ENCODE measurements around the gene C2CD4B.

C2CD4B gene

GRCh38 chr15:62133141-62133540, 31.9 kb downstream of the C2CD4B start:
- no peaks in the 10 kb centered on the region for H3K36me3 ChIP-seq (replicated peaks in 1 of 2; ENCODE audit: control insufficient read depth in 2 of 2, insufficient read depth in 2 of 2, low read length in 2 of 2)
- no peak overlapping the region for H3K18ac ChIP-seq (ENCODE audit: low read length)
- no CpG with 5 or more reads among the region's 3 CpGs for whole genome bisulfite sequencing, 2 donors (ENCODE audit: extremely low coverage in 2 of 2, insufficient read length in 2 of 2, insufficient replicate concordance in 1 of 2)
- H3K4ac ChIP-seq (ENCODE audit: low read length), result no peak overlapping the region
- no peaks in the 10 kb centered on the region for H3K79me1 ChIP-seq (ENCODE audit: low read depth, low read length)
- H2BK120ac ChIP-seq (ENCODE audit: low read depth, low read length), result no peak overlapping the region
- DNase-seq (ENCODE audit: low spot score), result no peak
- no peak overlapping the region for H4K8ac ChIP-seq (ENCODE audit: low read depth, low read length)
- H3K9ac ChIP-seq (ENCODE audit: low read depth, low read length, poor library complexity), result no peak overlapping the region
- H3K4me3 ChIP-seq (ENCODE audit: low read length in 2 of 2), result no peak overlapping the region
- no peaks in the 10 kb centered on the region for H3K9me3 ChIP-seq (replicated peaks in 1 of 2; ENCODE audit: control insufficient read depth in 2 of 2, insufficient read depth in 1 of 2, low read depth in 1 of 2, low read length in 2 of 2)
- H2BK12ac ChIP-seq (ENCODE audit: low read length), result no peak overlapping the region
- no peak overlapping the region for H2BK5ac ChIP-seq (ENCODE audit: low read length)
- peaks cover 0 to 2% (median 2%) of the 10 kb centered on the region in 3 experiments for H3K27me3 ChIP-seq (ENCODE audit: control insufficient read depth in 3 of 3, insufficient read depth in 3 of 3, low read depth in 1 of 3, low read length in 3 of 3)
- H2AK5ac ChIP-seq (ENCODE audit: low read depth, low read length), result no peak overlapping the region
- no peak overlapping the region for H4K91ac ChIP-seq (ENCODE audit: low read depth, low read length, poor library complexity)
- H2BK15ac ChIP-seq (ENCODE audit: low read length), result no peak overlapping the region
- no peak overlapping the region for H3K23ac ChIP-seq (ENCODE audit: low read depth, low read length, poor library complexity)
- no peak overlapping the region for H2AFZ ChIP-seq (ENCODE audit: low read length)
- no peak overlapping the region for H3K27ac ChIP-seq (replicated peaks; ENCODE audit: low read length)
- H3K4me2 ChIP-seq (ENCODE audit: insufficient read depth, low read length, poor library complexity, severe bottlenecking), result no peak overlapping the region
- no peaks in the 10 kb centered on the region for H3K4me1 ChIP-seq (ENCODE audit: control insufficient read depth in 2 of 2, insufficient read depth in 1 of 2, low read depth in 1 of 2, low read length in 2 of 2)
- no peak overlapping the region for H3K14ac ChIP-seq (ENCODE audit: low read length)

- Histone ChIP-seq H3K18ac (ENCODE audit: low read length) (no peak overlapping the region), H2AK5ac (ENCODE audit: low read depth, low read length) (no peak overlapping the region), H3K4me3 (ENCODE audit: low read length in 2 of 2) (no peak overlapping the region), H2BK12ac (ENCODE audit: low read length) (no peak overlapping the region), H2BK5ac (ENCODE audit: low read length) (no peak overlapping the region), H3K14ac (ENCODE audit: low read length) (no peak overlapping the region), H3K79me1 (ENCODE audit: low read depth, low read length) (no peaks in the 10 kb centered on the region), H3K36me3 (replicated peaks in 1 of 2; ENCODE audit: control insufficient read depth in 2 of 2, insufficient read depth in 2 of 2, low read length in 2 of 2) (no peaks in the 10 kb centered on the region), H4K8ac (ENCODE audit: low read depth, low read length) (no peak overlapping the region), H2AFZ (ENCODE audit: low read length) (no peak overlapping the region), H3K4me2 (ENCODE audit: insufficient read depth, low read length, poor library complexity, severe bottlenecking) (no peak overlapping the region), H2BK120ac (ENCODE audit: low read depth, low read length) (no peak overlapping the region), H3K27ac (replicated peaks; ENCODE audit: low read length) (no peak overlapping the region), H3K9ac (ENCODE audit: low read depth, low read length, poor library complexity) (no peak overlapping the region), H4K91ac (ENCODE audit: low read depth, low read length, poor library complexity) (no peak overlapping the region), H3K27me3 (ENCODE audit: control insufficient read depth in 3 of 3, insufficient read depth in 3 of 3, low read depth in 1 of 3, low read length in 3 of 3) (peaks cover 0 to 2% (median 0%) of the 10 kb centered on the region in 3 experiments), H3K4me1 (ENCODE audit: control insufficient read depth in 2 of 2, insufficient read depth in 1 of 2, low read depth in 1 of 2, low read length in 2 of 2) (no peaks in the 10 kb centered on the region), H3K9me3 (replicated peaks in 1 of 2; ENCODE audit: control insufficient read depth in 2 of 2, insufficient read depth in 1 of 2, low read depth in 1 of 2, low read length in 2 of 2) (no peaks in the 10 kb centered on the region), H3K4ac (ENCODE audit: low read length) (no peak overlapping the region), H3K23ac (ENCODE audit: low read depth, low read length, poor library complexity) (no peak overlapping the region), H2BK15ac (ENCODE audit: low read length) (no peak overlapping the region)
- no CpG with 5 or more reads among the region's 2 CpGs for WGBS, 2 donors (ENCODE audit: extremely low coverage in 2 of 2, insufficient read length in 2 of 2, insufficient replicate concordance in 1 of 2)
- DNase-seq (ENCODE audit: low spot score), result no peak
These were observed 36.2 kb downstream of the C2CD4B start for GRCh38 chr15:62128916-62129315.

- Histone ChIP-seq H3K18ac (ENCODE audit: low read length) (no peak overlapping the region), H3K9ac (ENCODE audit: low read depth, low read length, poor library complexity) (no peak overlapping the region), H3K4me3 (ENCODE audit: low read length in 2 of 2) (no peak overlapping the region), H2BK5ac (ENCODE audit: low read length) (no peak overlapping the region), H3K36me3 (replicated peaks in 1 of 2; ENCODE audit: control insufficient read depth in 2 of 2, insufficient read depth in 2 of 2, low read length in 2 of 2) (no peaks in the 10 kb centered on the region), H3K4me2 (ENCODE audit: insufficient read depth, low read length, poor library complexity, severe bottlenecking) (no peak overlapping the region), H2BK12ac (ENCODE audit: low read length) (no peak overlapping the region), H3K27me3 (ENCODE audit: control insufficient read depth in 3 of 3, insufficient read depth in 3 of 3, low read depth in 1 of 3, low read length in 3 of 3) (peaks cover 0 to 2% (median 0%) of the 10 kb centered on the region in 3 experiments), H3K27ac (replicated peaks; ENCODE audit: low read length) (no peak overlapping the region), H3K9me3 (replicated peaks in 1 of 2; ENCODE audit: control insufficient read depth in 2 of 2, insufficient read depth in 1 of 2, low read depth in 1 of 2, low read length in 2 of 2) (no peaks in the 10 kb centered on the region), H3K79me1 (ENCODE audit: low read depth, low read length) (no peaks in the 10 kb centered on the region), H4K8ac (ENCODE audit: low read depth, low read length) (no peak overlapping the region), H3K14ac (ENCODE audit: low read length) (no peak overlapping the region), H2AFZ (ENCODE audit: low read length) (no peak overlapping the region), H2BK120ac (ENCODE audit: low read depth, low read length) (no peak overlapping the region), H3K4ac (ENCODE audit: low read length) (no peak overlapping the region), H3K23ac (ENCODE audit: low read depth, low read length, poor library complexity) (no peak overlapping the region), H4K91ac (ENCODE audit: low read depth, low read length, poor library complexity) (no peak overlapping the region), H2AK5ac (ENCODE audit: low read depth, low read length) (no peak overlapping the region), H2BK15ac (ENCODE audit: low read length) (no peak overlapping the region), H3K4me1 (ENCODE audit: control insufficient read depth in 2 of 2, insufficient read depth in 1 of 2, low read depth in 1 of 2, low read length in 2 of 2) (no peaks in the 10 kb centered on the region)
- no peak for DNase-seq (ENCODE audit: low spot score)
- WGBS, 2 donors (ENCODE audit: extremely low coverage in 2 of 2, insufficient read length in 2 of 2, insufficient replicate concordance in 1 of 2), result no CpG with 5 or more reads among the region's 3 CpGs
These were observed 38.7 kb downstream of the C2CD4B start for GRCh38 chr15:62126364-62126763.

GRCh38 chr15:62125773-62126172, 39.3 kb downstream of the C2CD4B start:
- H3K4me2 ChIP-seq (ENCODE audit: insufficient read depth, low read length, poor library complexity, severe bottlenecking), result no peak overlapping the region
- no peak overlapping the region for H3K18ac ChIP-seq (ENCODE audit: low read length)
- no peak overlapping the region for H2AFZ ChIP-seq (ENCODE audit: low read length)
- no peak overlapping the region for H2BK5ac ChIP-seq (ENCODE audit: low read length)
- no peak overlapping the region for H2AK5ac ChIP-seq (ENCODE audit: low read depth, low read length)
- H3K79me1 ChIP-seq (ENCODE audit: low read depth, low read length), result no peaks in the 10 kb centered on the region
- H3K9me3 ChIP-seq (replicated peaks in 1 of 2; ENCODE audit: control insufficient read depth in 2 of 2, insufficient read depth in 1 of 2, low read depth in 1 of 2, low read length in 2 of 2), result no peaks in the 10 kb centered on the region
- H3K4ac ChIP-seq (ENCODE audit: low read length), result no peak overlapping the region
- no peak overlapping the region for H3K4me3 ChIP-seq (ENCODE audit: low read length in 2 of 2)
- H4K91ac ChIP-seq (ENCODE audit: low read depth, low read length, poor library complexity), result no peak overlapping the region
- H2BK120ac ChIP-seq (ENCODE audit: low read depth, low read length), result no peak overlapping the region
- H3K27ac ChIP-seq (replicated peaks; ENCODE audit: low read length), result no peak overlapping the region
- no peak overlapping the region for H3K9ac ChIP-seq (ENCODE audit: low read depth, low read length, poor library complexity)
- H3K27me3 ChIP-seq (ENCODE audit: control insufficient read depth in 3 of 3, insufficient read depth in 3 of 3, low read depth in 1 of 3, low read length in 3 of 3), result peaks cover 0 to 2% (median 0%) of the 10 kb centered on the region in 3 experiments
- no peak overlapping the region for H3K23ac ChIP-seq (ENCODE audit: low read depth, low read length, poor library complexity)
- WGBS, 2 donors (ENCODE audit: extremely low coverage in 2 of 2, insufficient read length in 2 of 2, insufficient replicate concordance in 1 of 2), result no CpG with 5 or more reads among the region's 2 CpGs
- H3K36me3 ChIP-seq (replicated peaks in 1 of 2; ENCODE audit: control insufficient read depth in 2 of 2, insufficient read depth in 2 of 2, low read length in 2 of 2), result no peaks in the 10 kb centered on the region
- H2BK15ac ChIP-seq (ENCODE audit: low read length), result no peak overlapping the region
- H2BK12ac ChIP-seq (ENCODE audit: low read length), result no peak overlapping the region
- H3K14ac ChIP-seq (ENCODE audit: low read length), result no peak overlapping the region
- no peak overlapping the region for H4K8ac ChIP-seq (ENCODE audit: low read depth, low read length)
- no peaks in the 10 kb centered on the region for H3K4me1 ChIP-seq (ENCODE audit: control insufficient read depth in 2 of 2, insufficient read depth in 1 of 2, low read depth in 1 of 2, low read length in 2 of 2)
- no peak for DNase-seq (ENCODE audit: low spot score)
